Kasumi-1 (cell line): ENCODE data around the gene TAS1R2.
"Not testable (repeated sequence)": the region's sequence is repeated elsewhere in the genome, so short reads cannot be mapped to it uniquely, and the experiment has no call there.

ENCODE experiments used
- DNase-seq, 2 experiments: peaks; one replicate each; lab custom pipeline; 2025; lab: John Stamatoyannopoulos, UW

Gene TAS1R2

GRCh38 chr1:18868801-18869424, 9.5 kb upstream of the TAS1R2 start:
- no peak for DNase-seq

GRCh38 chr1:18868354-18868753, 8.9 kb upstream of the TAS1R2 start:
- no peak for DNase-seq

GRCh38 chr1:18866846-18867245, 7.4 kb upstream of the TAS1R2 start:
- no peak for DNase-seq

- no peak for DNase-seq
These were observed 6.9 kb upstream of the TAS1R2 start for GRCh38 chr1:18866314-18866713.

- DNase-seq: no peak
These were observed 5.7 kb upstream of the TAS1R2 start for GRCh38 chr1:18865176-18865575.

- no peak for DNase-seq
These were observed 2.1 kb upstream of the TAS1R2 start for GRCh38 chr1:18861590-18861989.

- no peak for DNase-seq
These were observed 1.6 kb upstream of the TAS1R2 start for GRCh38 chr1:18861082-18861481.

GRCh38 chr1:18858070-18858688, 1.3 kb downstream of the TAS1R2 start:
- no peak for DNase-seq

- DNase-seq: no peak
These were observed 3.0 kb downstream of the TAS1R2 start for GRCh38 chr1:18856435-18856834.

GRCh38 chr1:18855573-18855972, 3.9 kb downstream of the TAS1R2 start:
- DNase-seq: no peak

GRCh38 chr1:18854331-18855025, 5.0 kb downstream of the TAS1R2 start:
- no peak for DNase-seq

- no peak for DNase-seq
These were observed 7.0 kb downstream of the TAS1R2 start for GRCh38 chr1:18852501-18852900.

- DNase-seq: no peak
These were observed 10.2 kb downstream of the TAS1R2 start for GRCh38 chr1:18849261-18849711.

GRCh38 chr1:18847723-18848122, 11.7 kb downstream of the TAS1R2 start:
- DNase-seq: not testable (repeated sequence)

GRCh38 chr1:18840145-18840544, 19.3 kb downstream of the TAS1R2 start:
- DNase-seq: no peak

GRCh38 chr1:18836654-18837053, 22.8 kb downstream of the TAS1R2 start:
- no peak for DNase-seq

- DNase-seq: not testable (repeated sequence)
These were observed 27.1 kb downstream of the TAS1R2 start for GRCh38 chr1:18832319-18832718.

- DNase-seq: no peak
These were observed 27.8 kb downstream of the TAS1R2 start for GRCh38 chr1:18831656-18832055.

GRCh38 chr1:18830596-18830995, 28.9 kb downstream of the TAS1R2 start:
- DNase-seq: no peak

GRCh38 chr1:18829671-18830070, 29.8 kb downstream of the TAS1R2 start:
- no peak for DNase-seq

GRCh38 chr1:18828224-18828623, 31.2 kb downstream of the TAS1R2 start:
- DNase-seq: no peak

GRCh38 chr1:18823438-18823837, 36.0 kb downstream of the TAS1R2 start:
- DNase-seq: no peak
